GM10248 (cell line): ENCODE measurements around the gene RSPH6A.

ENCODE experiments used
- CTCF ChIA-PET: fragments of 300-600 bp; sonication (Branson Sonifier 250); formaldehyde crosslinking; extraction: SDS; loops from one replicate; lab custom pipeline; 2021; ENCODE audit warnings: antibody characterized with exemption; lab: Yijun Ruan, JAX
- POLR2A ChIA-PET: fragments of 350-650 bp; sonication (Branson Sonifier 250); formaldehyde crosslinking; extraction: SDS; loops from one replicate; lab custom pipeline; 2020; ENCODE audit warnings: antibody characterized with exemption; lab: Yijun Ruan, JAX
- DNase-seq: peaks from one replicate; pipeline ENCODE4 v3.0.0; 2012; ENCODE audit errors: extremely low spot score
- TF ChIP-seq, protein P1 (sequence below): IDR thresholded peaks from 2 replicates; pipeline ENCODE4 v1.5.1; 2012; ENCODE audit warnings: mild to moderate bottlenecking, low read depth; ENCODE audit errors: extremely low read depth, missing control alignments, control extremely low read depth

The RSPH6A gene

DNA sequence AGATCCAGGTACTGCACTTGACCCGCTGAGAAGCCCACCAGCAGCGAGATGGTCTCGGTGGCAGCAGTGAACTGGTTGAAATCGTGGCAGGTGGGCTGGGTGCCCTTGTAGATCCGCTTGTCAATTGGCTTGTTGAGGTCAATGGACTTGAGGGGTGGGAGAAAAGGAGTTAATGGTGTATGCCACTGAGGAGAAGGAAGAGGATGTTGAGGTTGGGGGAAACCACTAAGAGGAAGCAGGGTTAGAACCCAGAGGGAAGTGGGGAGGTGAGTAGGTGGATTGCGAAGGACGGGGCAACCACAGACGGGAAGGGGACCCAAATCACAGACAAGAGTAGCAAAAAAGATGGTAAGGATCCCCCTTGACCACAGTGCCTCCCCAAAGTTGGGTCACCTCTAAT is 24.2 kb downstream of the RSPH6A start:
- ChIA-PET POLR2A (no interaction called here), CTCF (interaction anchor here (2.7 to 8.0 kb wide), 4 partner anchors 9 to 26 kb away, joined by 8 to 77 read pairs (median 17); partner anchors contain the start of genes DMPK and SIX5)
- TF ChIP-seq, protein P1, sequence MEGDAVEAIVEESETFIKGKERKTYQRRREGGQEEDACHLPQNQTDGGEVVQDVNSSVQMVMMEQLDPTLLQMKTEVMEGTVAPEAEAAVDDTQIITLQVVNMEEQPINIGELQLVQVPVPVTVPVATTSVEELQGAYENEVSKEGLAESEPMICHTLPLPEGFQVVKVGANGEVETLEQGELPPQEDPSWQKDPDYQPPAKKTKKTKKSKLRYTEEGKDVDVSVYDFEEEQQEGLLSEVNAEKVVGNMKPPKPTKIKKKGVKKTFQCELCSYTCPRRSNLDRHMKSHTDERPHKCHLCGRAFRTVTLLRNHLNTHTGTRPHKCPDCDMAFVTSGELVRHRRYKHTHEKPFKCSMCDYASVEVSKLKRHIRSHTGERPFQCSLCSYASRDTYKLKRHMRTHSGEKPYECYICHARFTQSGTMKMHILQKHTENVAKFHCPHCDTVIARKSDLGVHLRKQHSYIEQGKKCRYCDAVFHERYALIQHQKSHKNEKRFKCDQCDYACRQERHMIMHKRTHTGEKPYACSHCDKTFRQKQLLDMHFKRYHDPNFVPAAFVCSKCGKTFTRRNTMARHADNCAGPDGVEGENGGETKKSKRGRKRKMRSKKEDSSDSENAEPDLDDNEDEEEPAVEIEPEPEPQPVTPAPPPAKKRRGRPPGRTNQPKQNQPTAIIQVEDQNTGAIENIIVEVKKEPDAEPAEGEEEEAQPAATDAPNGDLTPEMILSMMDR: no peak
- DNase-seq: no peak

DNA sequence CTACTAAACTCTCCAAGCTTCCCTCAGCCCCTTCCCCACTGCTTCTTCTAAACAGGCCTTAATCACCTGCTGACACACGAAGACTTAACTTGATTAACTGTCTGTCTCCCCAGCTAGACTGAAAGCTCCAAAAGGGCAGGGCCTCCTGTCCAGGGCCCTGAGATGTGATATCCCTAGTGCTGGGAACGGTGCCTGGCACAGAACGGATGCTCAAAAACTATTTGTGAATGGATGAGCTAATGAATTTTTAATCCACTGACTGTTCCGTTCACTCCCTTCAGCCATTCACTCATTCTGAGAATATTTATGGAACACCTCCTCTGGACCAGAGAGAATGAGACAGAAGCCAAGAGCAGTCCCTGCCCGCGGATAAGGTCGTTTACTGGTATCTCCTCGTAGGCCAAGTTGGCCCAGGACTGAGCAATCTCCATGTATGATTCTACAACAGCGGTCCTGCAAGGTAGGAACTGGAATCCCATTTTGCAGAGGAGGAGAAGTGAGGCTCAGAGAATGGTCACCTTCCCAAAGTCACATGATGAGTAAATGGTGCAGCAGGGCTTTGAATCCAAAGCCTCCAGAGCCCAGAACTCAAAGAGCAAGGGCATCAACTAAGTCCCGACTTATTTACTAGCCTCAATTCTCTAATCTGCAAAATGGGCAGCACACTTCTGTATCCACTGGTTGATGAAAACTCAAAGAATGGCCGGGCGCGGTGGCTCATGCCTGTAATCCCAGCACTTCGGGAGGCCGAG is 25.9 kb downstream of the RSPH6A start:
- CTCF ChIA-PET: interaction anchor here (1.1 to 3.2 kb wide), 6 partner anchors 10 to 28 kb away, joined by 3 to 16 read pairs (median 5); partner anchors contain the start of gene SIX5
- DNase-seq: no peak
- TF ChIP-seq, protein P1: no peak
- POLR2A ChIA-PET: no interaction called here

DNA sequence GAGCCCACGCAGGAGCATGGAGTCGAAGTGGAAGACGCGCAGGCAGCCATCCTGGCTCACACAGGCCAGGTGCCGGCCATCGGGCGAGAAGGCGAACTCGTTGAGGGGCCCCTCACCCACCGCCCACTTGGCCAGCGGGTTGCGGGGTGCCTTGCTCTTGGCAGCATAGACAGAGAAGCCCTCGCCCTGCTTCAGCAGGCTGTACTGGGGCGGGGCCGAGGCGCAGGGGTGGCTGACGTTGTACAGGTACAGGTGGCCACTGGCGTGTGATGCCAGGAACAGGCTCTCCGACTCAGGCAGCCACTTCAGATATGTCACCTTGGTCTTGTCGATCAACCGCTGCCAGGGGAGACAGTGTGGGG is 28.6 kb downstream of the RSPH6A start:
- ChIA-PET POLR2A (no interaction called here), CTCF (interaction anchor here (1.1 kb wide), 1 partner anchor 16 kb away, joined by 3 read pairs; no protein-coding TSS in a partner anchor)
- no peak for DNase-seq
- TF ChIP-seq, protein P1: no peak

DNA sequence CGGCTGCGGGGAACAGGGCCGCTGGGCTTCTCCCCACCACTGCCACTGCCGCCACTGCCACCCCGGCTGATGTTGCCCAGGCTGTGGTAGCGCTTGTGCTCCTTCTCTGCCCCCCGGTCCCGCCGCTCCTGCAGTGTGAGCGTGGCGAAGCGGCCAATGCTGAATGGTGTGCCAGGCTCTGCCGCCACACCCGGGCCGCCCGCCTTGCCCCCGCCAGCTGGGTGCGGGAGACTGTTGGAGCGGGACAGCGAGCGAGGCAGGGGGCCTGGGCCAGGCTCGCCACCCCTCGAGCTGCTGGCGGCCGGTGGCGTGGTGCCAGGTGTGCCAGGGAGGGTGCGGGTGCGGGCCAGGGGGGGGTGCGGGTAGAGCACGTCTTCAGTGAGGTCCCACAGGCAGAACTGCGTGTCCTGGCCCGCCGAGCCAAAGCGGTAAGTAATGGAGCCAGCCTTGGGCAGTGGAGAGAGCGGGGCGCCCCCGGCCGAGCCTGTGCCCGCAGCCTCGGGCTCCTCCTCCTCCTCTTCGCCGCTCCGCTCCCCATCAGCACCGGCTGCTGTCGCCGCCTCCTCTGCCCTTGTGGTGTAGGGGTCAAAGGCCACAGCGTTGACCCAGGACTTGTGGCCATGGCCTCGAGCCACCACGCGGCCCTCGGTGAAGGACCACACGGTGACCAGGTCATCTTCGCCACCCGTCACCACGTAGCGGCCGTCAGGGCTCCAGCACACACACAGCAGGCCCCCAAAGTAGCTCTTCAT is 29.2 kb downstream of the RSPH6A start:
- ChIA-PET CTCF (interaction anchor here (1.1 to 1.8 kb wide), 3 partner anchors 14 to 31 kb away, joined by 3 to 9 read pairs (median 6); no protein-coding TSS in a partner anchor), POLR2A (no interaction called here)
- TF ChIP-seq, protein P1: no peak
- no peak for DNase-seq

DNA sequence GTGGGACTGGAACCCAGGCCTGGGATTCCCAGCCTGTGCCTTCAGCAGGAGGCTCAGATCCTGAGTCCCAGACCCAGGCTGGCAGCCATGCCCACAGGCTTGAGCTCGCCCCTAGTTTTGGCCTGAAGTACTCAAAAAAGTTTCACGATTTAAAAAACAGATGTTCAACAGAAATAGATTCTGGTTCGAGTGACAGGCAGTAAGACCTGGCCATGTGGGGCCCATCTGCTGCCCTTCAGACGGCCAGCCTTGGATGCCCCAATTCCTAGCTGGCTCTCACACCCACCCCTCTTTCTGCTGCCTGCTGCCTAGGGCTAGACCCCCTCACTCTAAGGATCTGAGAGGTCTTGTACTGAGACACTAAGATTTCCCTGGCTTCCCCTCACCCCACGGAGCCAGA is 30.0 kb downstream of the RSPH6A start:
- POLR2A ChIA-PET: no interaction called here
- DNase-seq: no peak
- CTCF ChIA-PET: interaction anchor here (1.6 to 1.8 kb wide), 2 partner anchors 14 to 32 kb away, joined by 6 to 9 read pairs; no protein-coding TSS in a partner anchor
- TF ChIP-seq, protein P1: no peak

DNA sequence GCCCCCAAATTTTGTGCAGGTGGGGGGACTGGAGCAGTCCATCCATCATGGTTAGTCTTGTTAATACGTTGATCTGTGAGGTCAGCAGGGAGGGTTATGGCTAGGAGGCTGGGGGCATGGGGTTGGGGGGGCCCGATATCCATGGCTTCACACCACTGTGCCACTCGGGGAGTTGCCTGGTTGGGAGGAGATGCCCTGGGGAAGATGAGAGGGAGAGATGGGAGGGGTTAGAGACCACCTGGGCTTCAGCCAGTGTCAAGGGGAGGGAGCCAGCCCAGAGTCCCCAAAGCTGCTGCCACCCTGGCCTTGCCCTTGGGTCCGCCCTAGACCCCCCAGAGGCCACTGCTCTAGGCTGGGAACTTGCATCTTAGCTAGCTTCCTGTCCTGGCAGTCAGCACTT is 31.0 kb downstream of the RSPH6A start:
- DNase-seq: no peak
- ChIA-PET POLR2A (no interaction called here), CTCF (interaction anchor here (0.6 to 1.8 kb wide), 3 partner anchors 15 to 33 kb away, joined by 3 to 9 read pairs (median 6); partner anchors contain the start of gene SIX5)
- TF ChIP-seq, protein P1: no peak
